HEK293 (cell line): ENCODE measurements around the gene NCKAP5.

Experiments used
- CTCF ChIA-PET: fragments of 350-600 bp; formaldehyde crosslinking; extraction: SDS; loops from one replicate; lab custom pipeline; 2021; ENCODE audit warnings: antibody characterized with exemption; lab: Yijun Ruan, JAX
- POLR2A ChIA-PET: fragments of 300-600 bp; formaldehyde crosslinking; extraction: SDS; loops from one replicate; lab custom pipeline; 2020; ENCODE audit warnings: antibody characterized with exemption, inconsistent platforms; lab: Yijun Ruan, JAX
- H3K27ac ChIP-seq: fragments of 200-500 bp; sonication (Bioruptor generic); 2 replicates; pipeline ENCODE4 v1.5.1; 2014; ENCODE audit warnings: low read depth, low read length, control low read depth, inconsistent platforms; ENCODE audit errors: extremely low read depth
- H3K36me3 ChIP-seq, 2 experiments: fragments of 200-500 bp in 1 of 2; sonication (Bioruptor generic) in 1 of 2; 1 replicate in 1 of 2; 2 replicates in 1 of 2; pipeline ENCODE4 v1.5.1; 2014 to 2017; ENCODE audit warnings: inconsistent platforms in 2 of 2, low read length in 2 of 2; ENCODE audit not compliant: control insufficient read depth in 2 of 2, insufficient read depth in 1 of 2
- H3K4me1 ChIP-seq: fragments of 200-500 bp; sonication (Bioruptor generic); 2 replicates; pipeline ENCODE4 v1.5.1; 2014; ENCODE audit warnings: mild to moderate bottlenecking, low read length, inconsistent platforms; ENCODE audit not compliant: control insufficient read depth, insufficient read depth
- H3K4me3 ChIP-seq: 2 replicates; pipeline ENCODE4 v1.5.1; 2011; ENCODE audit warnings: low read depth, mild to moderate bottlenecking, control low read depth, low read length, moderate library complexity
- H3K9me3 ChIP-seq: fragments of 200-500 bp; sonication (Bioruptor generic); 2 replicates; pipeline ENCODE4 v1.5.1; 2014; ENCODE audit warnings: low read depth, low read length, inconsistent platforms; ENCODE audit not compliant: control insufficient read depth, insufficient read depth
- BCL11B ChIP-seq: fragments of 450-650 bp; formaldehyde crosslinking; IDR thresholded peaks from 2 replicates; pipeline ENCODE4 v1.5.1; 2016; ENCODE audit warnings: low read depth, missing biosample characterization, missing genetic modification characterization
- GLI2 ChIP-seq: fragments of 450-650 bp; formaldehyde crosslinking; IDR thresholded peaks from 2 replicates; pipeline ENCODE4; 2017; ENCODE audit warnings: missing biosample characterization, missing genetic modification characterization, low read depth, borderline replicate concordance
- HOXD13 ChIP-seq: sonication (generic); formaldehyde crosslinking; IDR thresholded peaks from 2 replicates; pipeline ENCODE4 v1.8.0; 2022; ENCODE audit warnings: missing genetic modification reagents, borderline replicate concordance
- MZF1 ChIP-seq: fragments of 450-650 bp; formaldehyde crosslinking; IDR thresholded peaks from 2 replicates; pipeline ENCODE4 v1.5.1; 2017; ENCODE audit warnings: missing biosample characterization, missing genetic modification characterization, borderline replicate concordance
- SP2 ChIP-seq: fragments of 450-650 bp; formaldehyde crosslinking; IDR thresholded peaks from 2 replicates; pipeline ENCODE4 v1.5.1; 2016; ENCODE audit warnings: missing biosample characterization, missing genetic modification characterization
- TRIM28 ChIP-seq: IDR thresholded peaks from 2 replicates; pipeline ENCODE4 v1.6.1; 2011; ENCODE audit warnings: low read length, control low read depth, borderline replicate concordance
- ZFP41 ChIP-seq: fragments of 450-650 bp; formaldehyde crosslinking; IDR thresholded peaks from 2 replicates; pipeline ENCODE4 v1.5.1; 2016; ENCODE audit warnings: missing biosample characterization, missing genetic modification characterization, borderline replicate concordance
- ZNF10 ChIP-seq: fragments of 450-650 bp; formaldehyde crosslinking; IDR thresholded peaks from 2 replicates; pipeline ENCODE4 v1.5.1; 2017; ENCODE audit warnings: missing biosample characterization, missing genetic modification characterization
- ZNF121 ChIP-seq: fragments of 450-650 bp; formaldehyde crosslinking; IDR thresholded peaks from 2 replicates; pipeline ENCODE4 v1.5.1; 2016; ENCODE audit warnings: missing biosample characterization, missing genetic modification characterization
- ZNF169 ChIP-seq: fragments of 450-650 bp; formaldehyde crosslinking; IDR thresholded peaks from 2 replicates; pipeline ENCODE4 v1.5.1; 2016; ENCODE audit warnings: missing biosample characterization, missing genetic modification characterization
- ZNF202 ChIP-seq: fragments of 450-650 bp; formaldehyde crosslinking; IDR thresholded peaks from 2 replicates; pipeline ENCODE4 v1.5.1; 2016; ENCODE audit warnings: missing biosample characterization, missing genetic modification characterization, borderline replicate concordance
- ZNF302 ChIP-seq: fragments of 450-650 bp; formaldehyde crosslinking; IDR thresholded peaks from 2 replicates; pipeline ENCODE4 v1.5.1; 2016; ENCODE audit warnings: missing biosample characterization, missing genetic modification characterization, low read depth
- ZNF341 ChIP-seq: fragments of 450-650 bp; formaldehyde crosslinking; IDR thresholded peaks from 2 replicates; pipeline ENCODE4; 2016; ENCODE audit warnings: low read depth, missing biosample characterization, missing genetic modification characterization
- ZNF354C ChIP-seq: fragments of 450-650 bp; formaldehyde crosslinking; IDR thresholded peaks from 2 replicates; pipeline ENCODE4 v1.5.1; 2016; ENCODE audit warnings: missing biosample characterization, missing genetic modification characterization, low read depth, borderline replicate concordance
- ZNF362 ChIP-seq: fragments of 450-650 bp; formaldehyde crosslinking; IDR thresholded peaks from 2 replicates; pipeline ENCODE4 v1.5.1; 2016; ENCODE audit warnings: missing biosample characterization, missing genetic modification characterization
- ZNF404 ChIP-seq: fragments of 450-650 bp; formaldehyde crosslinking; IDR thresholded peaks from 2 replicates; pipeline ENCODE4 v1.5.1; 2017; ENCODE audit warnings: missing biosample characterization, missing genetic modification characterization
- ZNF416 ChIP-seq: fragments of 450-650 bp; formaldehyde crosslinking; IDR thresholded peaks from 2 replicates; pipeline ENCODE4 v1.5.1; 2016; ENCODE audit warnings: missing biosample characterization, missing genetic modification characterization
- ZNF473 ChIP-seq: fragments of 450-650 bp; formaldehyde crosslinking; IDR thresholded peaks from 2 replicates; pipeline ENCODE4 v1.5.1; 2017; ENCODE audit warnings: missing biosample characterization, missing genetic modification characterization
- ZNF510 ChIP-seq: fragments of 450-650 bp; formaldehyde crosslinking; IDR thresholded peaks from 2 replicates; pipeline ENCODE4 v1.5.1; 2018; ENCODE audit warnings: mild to moderate bottlenecking, missing genetic modification characterization, missing biosample characterization; ENCODE audit not compliant: insufficient replicate concordance
- ZNF521 ChIP-seq: fragments of 450-650 bp; formaldehyde crosslinking; IDR thresholded peaks from 2 replicates; pipeline ENCODE4 v1.5.1; 2017; ENCODE audit warnings: missing biosample characterization, mild to moderate bottlenecking, missing genetic modification characterization
- ZNF544 ChIP-seq: fragments of 450-650 bp; formaldehyde crosslinking; IDR thresholded peaks from 2 replicates; pipeline ENCODE4 v1.5.0; 2017; ENCODE audit warnings: missing biosample characterization, missing genetic modification characterization
- ZNF549 ChIP-seq: fragments of 450-650 bp; IDR thresholded peaks from 2 replicates; pipeline ENCODE4 v1.5.1; 2018; ENCODE audit warnings: missing biosample characterization, missing genetic modification characterization, mild to moderate bottlenecking, inconsistent platforms, moderate library complexity
- ZNF596 ChIP-seq: fragments of 450-650 bp; IDR thresholded peaks from 2 replicates; pipeline ENCODE4 v1.5.0; 2018; ENCODE audit warnings: missing biosample characterization, mild to moderate bottlenecking, missing genetic modification characterization, moderate library complexity
- ZNF610 ChIP-seq: fragments of 450-650 bp; formaldehyde crosslinking; IDR thresholded peaks from 2 replicates; pipeline ENCODE4 v1.5.1; 2016; ENCODE audit warnings: missing biosample characterization, missing genetic modification characterization, borderline replicate concordance
- ZNF629 ChIP-seq: fragments of 450-650 bp; formaldehyde crosslinking; IDR thresholded peaks from 2 replicates; pipeline ENCODE4 v1.5.1; 2017; ENCODE audit warnings: missing biosample characterization, missing genetic modification characterization
- ZNF654 ChIP-seq: fragments of 450-650 bp; formaldehyde crosslinking; IDR thresholded peaks from 2 replicates; pipeline ENCODE4 v1.5.1; 2016; ENCODE audit warnings: low read depth, missing biosample characterization, missing genetic modification characterization
- ZNF660 ChIP-seq: fragments of 450-650 bp; IDR thresholded peaks from 2 replicates; pipeline ENCODE4 v1.5.1; 2018; ENCODE audit warnings: missing biosample characterization, mild to moderate bottlenecking, missing genetic modification characterization
- ZNF692 ChIP-seq: fragments of 450-650 bp; formaldehyde crosslinking; IDR thresholded peaks from 2 replicates; pipeline ENCODE4 v1.5.1; 2016; ENCODE audit warnings: missing biosample characterization, missing genetic modification characterization
- ZNF747 ChIP-seq: fragments of 450-650 bp; formaldehyde crosslinking; IDR thresholded peaks from 2 replicates; pipeline ENCODE4 v1.5.1; 2016; ENCODE audit warnings: missing biosample characterization, missing genetic modification characterization
- ZNF792 ChIP-seq: fragments of 450-650 bp; formaldehyde crosslinking; IDR thresholded peaks from 2 replicates; pipeline ENCODE4 v1.5.1; 2016; ENCODE audit warnings: missing biosample characterization, missing genetic modification characterization
- ZNF843 ChIP-seq: fragments of 450-650 bp; formaldehyde crosslinking; IDR thresholded peaks from 2 replicates; pipeline ENCODE4 v1.5.1; 2016; ENCODE audit warnings: missing biosample characterization, missing genetic modification characterization
- ZSCAN23 ChIP-seq: fragments of 450-650 bp; formaldehyde crosslinking; IDR thresholded peaks from 2 replicates; pipeline ENCODE4 v1.5.1; 2016; ENCODE audit warnings: missing biosample characterization, missing genetic modification characterization

NCKAP5 gene

GRCh38 chr2:132798341-132798740 is 769.9 kb downstream of the NCKAP5 start:
- no peaks in the 10 kb centered on the region for H3K4me1 ChIP-seq
- H3K9me3 ChIP-seq: no peaks in the 10 kb centered on the region
- ChIA-PET CTCF (interaction anchor here (0.6 to 1.1 kb wide), 2 partner anchors 11 to 23 kb away, joined by 3 to 4 read pairs; no protein-coding TSS in a partner anchor), POLR2A (no interaction called here)
- no peak overlapping the region for H3K4me3 ChIP-seq
- TF ChIP-seq ZFP41: no peak
- TF ChIP-seq ZNF596 (tag by site-specific recombination): no peak
- no peak for TF ChIP-seq ZNF792 (tag by site-specific recombination)
- TF ChIP-seq ZNF10 (tag by site-specific recombination): no peak
- TF ChIP-seq ZNF610: no peak
- no peak for TF ChIP-seq MZF1
- no peak for TF ChIP-seq ZNF747
- TF ChIP-seq ZNF544: no peak
- TF ChIP-seq ZNF362 (tag by site-specific recombination): no peak
- TF ChIP-seq ZSCAN23 (tag by site-specific recombination): no peak
- TF ChIP-seq ZNF302 (tag by site-specific recombination): no peak
- no peak for TF ChIP-seq ZNF510 (tag by site-specific recombination)
- no peak for TF ChIP-seq TRIM28
- TF ChIP-seq BCL11B (tag by site-specific recombination): no peak
- TF ChIP-seq SP2 (tag by site-specific recombination): no peak
- no peak for TF ChIP-seq ZNF169
- TF ChIP-seq ZNF473: no peak
- no peak overlapping the region for H3K27ac ChIP-seq
- H3K36me3 ChIP-seq: no peaks in the 10 kb centered on the region

- H3K9me3 ChIP-seq: no peaks in the 10 kb centered on the region
- TF ChIP-seq ZNF692 (tag by site-specific recombination) (no peak), ZNF354C (no peak), HOXD13 (CRISPR knock-in tag) (no peak), ZNF549 (tag by site-specific recombination) (no peak), ZNF660 (tag by site-specific recombination) (no peak), ZNF629 (tag by site-specific recombination) (no peak), ZNF654 (tag by site-specific recombination) (no peak), ZNF404 (no peak), ZNF341 (tag by site-specific recombination) (no peak), ZNF416 (tag by site-specific recombination) (no peak), ZNF202 (tag by site-specific recombination) (no peak), ZFP41 (no peak), ZNF843 (no peak), GLI2 (tag by site-specific recombination) (no peak), ZNF521 (tag by site-specific recombination) (no peak), ZNF121 (tag by site-specific recombination) (no peak)
- no peak overlapping the region for H3K27ac ChIP-seq
- no peaks in the 10 kb centered on the region for H3K4me1 ChIP-seq
- ChIA-PET CTCF (interaction anchor here (1.1 kb wide), 1 partner anchor 12 kb away, joined by 4 read pairs; no protein-coding TSS in a partner anchor), POLR2A (no interaction called here)
- no peaks in the 10 kb centered on the region for H3K36me3 ChIP-seq
- no peak overlapping the region for H3K4me3 ChIP-seq
Observed at GRCh38 chr2:132797556-132797955, 770.7 kb downstream of the NCKAP5 start.
